Right renal pelvis (tissue), 4 donors: ENCODE data around the gene YBX3. TPM values are rescaled to one million over a fixed set of nuclear protein-coding genes. Genes with fewer than 3 reads are reported as not detected.

ENCODE experiments used
- DNase-seq, 4 donors: peaks; one replicate each; pipeline ENCODE4 v3.0.0-alpha.2; 2013; ENCODE audit warnings: low read depth in 4 of 4, low spot score in 3 of 4, missing footprints in 1 of 4
- polyA plus RNA-seq, 4 donors: library from polyadenylated mRNA; unstranded; fragments of 120-200 nt; gene quantifications; one replicate each; pipeline ENCODE4 v1.2.1, GENCODE V29; 2013; ENCODE audit not compliant: insufficient read length in 4 of 4

YBX3 gene
- polyA plus RNA-seq, 4 donors, result 219 to 278 (median 234) TPM

DNA sequence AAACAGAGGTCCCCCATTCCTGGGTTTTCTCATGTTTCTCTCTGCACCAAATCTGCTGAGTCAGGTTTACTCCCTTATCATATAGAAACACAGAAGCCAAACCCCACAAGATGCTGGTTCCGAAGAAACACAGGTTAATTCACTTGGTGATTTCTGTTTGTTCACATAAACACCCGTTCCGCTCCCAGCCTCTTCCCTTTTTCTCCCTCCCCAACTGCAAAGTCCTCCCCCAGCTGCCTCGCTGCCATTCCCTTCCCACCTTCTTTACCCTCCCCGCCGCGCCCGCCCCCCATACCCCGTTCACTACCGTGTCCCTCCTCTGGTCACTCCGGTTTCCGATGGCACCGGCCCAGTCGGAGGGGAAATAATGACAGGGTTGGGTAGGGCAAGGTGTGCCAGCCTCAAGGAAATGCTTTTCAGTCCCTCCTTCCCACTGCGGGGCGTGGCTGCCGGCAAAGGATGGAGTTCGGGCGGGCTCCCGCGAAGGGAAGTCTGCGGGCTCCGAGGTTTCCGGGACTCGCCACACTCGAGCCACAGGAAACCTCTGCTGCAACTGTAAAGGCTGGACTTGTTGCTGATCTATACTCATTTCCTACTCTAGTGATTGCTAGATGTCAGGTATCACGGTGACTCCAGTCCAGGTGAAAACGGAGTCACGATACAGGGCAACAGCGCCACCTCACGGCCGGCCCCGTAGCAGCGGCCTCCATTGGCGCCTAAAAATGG lies 49.3 kb downstream of the YBX3 start, which contains the start of gene STYK1:
Gene STYK1, minus strand, starts transcription at position 394 of the 726 bp plus-strand sequence. CDS start 39,434 bp downstream, outside the sequence.
- DNase-seq, result peak; percentile 29 to 59 (median 38)

GRCh38 chr12:10672231-10672868 lies 50.8 kb downstream of the YBX3 start:
- DNase-seq, result no peak

GRCh38 chr12:10669533-10669932 lies 53.6 kb downstream of the YBX3 start:
- no peak for DNase-seq

DNA sequence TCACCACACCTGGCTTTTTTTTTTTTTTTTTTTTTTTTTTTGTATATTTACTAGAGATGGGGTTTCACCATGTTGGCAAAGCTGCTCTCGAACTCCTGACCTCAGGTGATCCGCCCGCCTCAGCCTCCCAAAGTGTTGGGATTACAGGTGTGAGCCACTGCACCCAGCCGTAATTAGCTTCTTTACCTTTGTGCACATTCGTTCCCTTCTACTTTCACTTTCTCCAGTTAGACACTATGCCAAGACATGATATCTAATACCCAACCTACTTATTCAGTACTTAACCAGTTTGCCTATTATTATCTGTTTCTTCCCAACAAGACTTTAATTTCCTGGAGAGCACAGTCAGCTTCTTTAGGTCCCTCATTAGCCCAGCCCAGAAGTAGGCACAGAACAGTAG lies 54.6 kb downstream of the YBX3 start:
- no peak for DNase-seq

DNA sequence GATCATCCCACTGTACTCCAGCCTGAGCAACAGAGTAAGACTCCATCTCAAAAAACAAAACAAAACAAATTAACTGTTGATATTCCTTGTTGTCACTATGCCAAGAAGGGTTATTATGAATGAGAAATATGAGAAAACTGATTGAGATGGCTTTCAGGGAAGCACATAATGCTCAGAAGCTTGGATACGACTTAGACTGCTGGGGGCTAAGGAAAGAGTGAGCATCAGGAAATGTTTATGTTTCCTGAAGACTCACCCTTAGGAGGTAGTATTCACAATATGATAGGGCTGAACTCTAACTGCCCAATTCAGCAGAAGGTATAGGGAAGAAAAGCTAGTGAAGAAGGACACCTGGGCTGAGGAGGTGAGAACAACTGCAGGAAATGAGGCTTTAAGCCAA lies 55.5 kb downstream of the YBX3 start:
- no peak for DNase-seq

DNA sequence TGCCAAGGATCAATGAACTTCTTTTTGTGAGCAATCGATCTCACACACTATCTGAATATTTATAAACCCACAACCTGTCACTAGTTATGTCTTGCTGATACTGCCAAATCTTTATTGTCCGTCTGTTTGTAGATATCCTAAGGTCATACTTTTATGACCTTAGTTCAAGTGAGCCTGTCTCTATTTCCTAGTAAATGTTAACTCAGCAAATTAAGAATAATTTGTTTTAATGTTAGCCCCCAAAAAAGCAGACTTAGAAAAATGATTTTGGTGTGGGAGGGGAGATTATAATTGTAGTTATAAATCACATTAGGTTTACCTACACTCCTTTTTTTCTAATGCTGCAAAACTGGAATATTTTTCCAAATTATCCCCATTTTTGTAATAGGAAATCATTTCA lies 58.6 kb downstream of the YBX3 start:
- no peak for DNase-seq

GRCh38 chr12:10663869-10664268 lies 59.3 kb downstream of the YBX3 start:
- DNase-seq, result no peak

DNA sequence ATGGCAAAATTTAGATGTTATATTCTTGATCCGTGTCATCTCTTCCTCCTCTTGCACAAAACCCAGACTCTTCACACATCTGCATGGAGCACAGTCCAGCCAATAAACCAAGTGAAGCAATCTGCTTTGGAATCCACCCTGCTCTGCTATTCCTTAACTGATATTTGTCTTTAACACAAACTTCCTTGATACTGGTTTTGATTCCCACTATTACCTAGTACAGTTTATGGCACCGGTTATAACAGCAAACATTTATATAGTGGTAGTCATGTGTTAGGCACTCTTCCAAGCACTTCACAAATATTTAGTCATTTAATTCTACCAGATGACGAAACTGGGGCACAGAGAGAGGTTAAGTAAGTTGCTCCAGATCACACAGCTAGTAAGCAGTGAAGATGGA lies 61.8 kb downstream of the YBX3 start:
- no peak for DNase-seq

- DNase-seq, result no peak
Measured at GRCh38 chr12:10654003-10654402, 69.1 kb downstream of the YBX3 start.

GRCh38 chr12:10652192-10652591 lies 70.9 kb downstream of the YBX3 start:
- DNase-seq, result no peak

Other genes with a start within 250 kb of the YBX3 start
- gene EIF2S3B, start 217.4 kb downstream of the YBX3 start, polyA plus RNA-seq, result 10 to 100 TPM in 1 of 4 donors, 1 to 10 TPM in 3; 1.5 to 11.5 (median 5.7) TPM
- gene MAGOHB, start 109.7 kb downstream of the YBX3 start, polyA plus RNA-seq, result 10 to 100 TPM; 36.7 to 48.8 (median 44.0) TPM
- 1 to 10 TPM in 1 of 4 donors, under 1 TPM in 3; 0.70 to 1.2 (median 0.94) TPM for gene STYK1, start 49.3 kb downstream of the YBX3 start, polyA plus RNA-seq
- gene TAS2R7, start 79.3 kb upstream of the YBX3 start, polyA plus RNA-seq, result not detected
- not detected for gene TAS2R8, start 84.0 kb upstream of the YBX3 start, polyA plus RNA-seq
- gene TAS2R9, start 86.8 kb upstream of the YBX3 start, polyA plus RNA-seq, result not detected
- gene TAS2R10, start 103.0 kb upstream of the YBX3 start, polyA plus RNA-seq, result 1 to 10 TPM; 1.1 to 2.0 (median 1.4) TPM
- 1 to 10 TPM; 6.5 to 8.1 (median 7.1) TPM for gene PRR4, start 126.2 kb upstream of the YBX3 start, polyA plus RNA-seq
- 10 to 100 TPM in 3 of 4 donors, 1 to 10 TPM in 1; 8.5 to 15.3 (median 14.6) TPM for gene PRH1, start 160.9 kb upstream of the YBX3 start, polyA plus RNA-seq
- gene TAS2R13, start 186.2 kb upstream of the YBX3 start, polyA plus RNA-seq, result under 1 TPM in 1 of 4 donors, not detected in 3; 0.08 TPM
- under 1 TPM in 3 of 4 donors, not detected in 1; 0.23 to 0.41 (median 0.31) TPM for gene PRH2, start 205.9 kb upstream of the YBX3 start, polyA plus RNA-seq
- 1 to 10 TPM; 2.6 to 3.8 (median 3.3) TPM for gene TAS2R14, start 215.9 kb upstream of the YBX3 start, polyA plus RNA-seq